ENCODE measurements around the gene NT5DC3.

Gene NT5DC3

GRCh38 chr12:103840876-103841689 is at the start of gene NT5DC3:
Gene NT5DC3 (minus strand): TSS chr12:103841234. CDS start chr12:103841156, 78 bp downstream.
- peak; percentile 93 for DNase-seq (ENCODE audit: low spot score)

- no peak for DNase-seq (ENCODE audit: low spot score)
Measured at GRCh38 chr12:103887738-103888137, 46.7 kb upstream of the NT5DC3 start.

- no peak for DNase-seq (ENCODE audit: low spot score)
Measured at GRCh38 chr12:103886195-103886797, 45.3 kb upstream of the NT5DC3 start.

GRCh38 chr12:103884316-103884715 is 43.3 kb upstream of the NT5DC3 start:
- DNase-seq (ENCODE audit: low spot score): peak; percentile 69

- no peak for DNase-seq (ENCODE audit: low spot score)
Measured at GRCh38 chr12:103883908-103884307, 42.9 kb upstream of the NT5DC3 start.

GRCh38 chr12:103882861-103883596 is 42.0 kb upstream of the NT5DC3 start:
- no peak for DNase-seq (ENCODE audit: low spot score)

GRCh38 chr12:103881261-103881660 is 40.2 kb upstream of the NT5DC3 start:
- no peak for DNase-seq (ENCODE audit: low spot score)

- DNase-seq (ENCODE audit: low spot score): no peak
Measured at GRCh38 chr12:103880299-103881142, 39.5 kb upstream of the NT5DC3 start.

GRCh38 chr12:103879878-103880277 is 38.8 kb upstream of the NT5DC3 start:
- no peak for DNase-seq (ENCODE audit: low spot score)

- no peak for DNase-seq (ENCODE audit: low spot score)
Measured at GRCh38 chr12:103879048-103879692, 38.1 kb upstream of the NT5DC3 start.

GRCh38 chr12:103877934-103878510 is 37.0 kb upstream of the NT5DC3 start:
- peak; percentile 86 for DNase-seq (ENCODE audit: low spot score)

GRCh38 chr12:103877288-103877687 is 36.3 kb upstream of the NT5DC3 start:
- no peak for DNase-seq (ENCODE audit: low spot score)

- no peak for DNase-seq (ENCODE audit: low spot score)
Measured at GRCh38 chr12:103875666-103876065, 34.6 kb upstream of the NT5DC3 start.

- peak; percentile 11 for DNase-seq (ENCODE audit: low spot score)
Measured at GRCh38 chr12:103868215-103868614, 27.2 kb upstream of the NT5DC3 start.

GRCh38 chr12:103865151-103865730 is 24.2 kb upstream of the NT5DC3 start:
- DNase-seq (ENCODE audit: low spot score): no peak

GRCh38 chr12:103864710-103865109 is 23.7 kb upstream of the NT5DC3 start:
- DNase-seq (ENCODE audit: low spot score): no peak

- peak; percentile 94 for DNase-seq (ENCODE audit: low spot score)
Measured at GRCh38 chr12:103858953-103859601, 18.0 kb upstream of the NT5DC3 start.

GRCh38 chr12:103858335-103858734 is 17.3 kb upstream of the NT5DC3 start:
- DNase-seq (ENCODE audit: low spot score): no peak

- no peak for DNase-seq (ENCODE audit: low spot score)
Measured at GRCh38 chr12:103857164-103857563, 16.1 kb upstream of the NT5DC3 start.
